ENCODE data around the gene C11orf91. TPM values are rescaled to one million over a fixed set of nuclear protein-coding genes. Genes with fewer than 3 reads are reported as not detected.

The C11orf91 gene
- total RNA-seq, 2 experiments from 2014 or later, result not detected

DNA sequence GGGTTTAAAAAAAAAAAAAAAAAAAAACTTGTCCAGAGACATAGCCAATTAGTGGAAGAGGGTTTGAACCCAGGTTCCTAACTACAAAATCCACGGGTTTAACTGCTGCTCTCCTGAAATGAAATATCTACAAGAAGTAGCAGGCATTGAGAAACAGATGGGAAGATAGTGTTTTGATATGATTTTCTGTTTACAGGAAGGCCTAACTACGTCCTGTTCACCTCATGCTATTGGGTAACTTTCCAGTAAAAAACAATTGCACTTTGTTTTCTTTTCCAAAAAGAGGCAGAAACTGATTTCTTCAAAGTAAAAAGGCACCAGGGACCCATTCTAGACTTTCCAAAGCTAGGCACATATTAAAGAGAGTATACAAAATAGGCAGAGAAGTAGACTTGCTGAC lies 5.9 kb upstream of the C11orf91 start:
- Histone ChIP-seq H3K79me2 (ENCODE audit: insufficient read depth, low read depth, low read length) (no peaks in the 10 kb centered on the region), H3K4me1 (ENCODE audit: insufficient read depth, low read length, poor library complexity, severe bottlenecking) (peaks cover under 1% of the 10 kb centered on the region), H3K27ac (ENCODE audit: low read depth, low read length, poor library complexity, severe bottlenecking) (no peak overlapping the region), H4K20me1 (ENCODE audit: insufficient read depth, low read length) (no peaks in the 10 kb centered on the region), H3K4me2 (ENCODE audit: low read length) (no peak overlapping the region), H3K9me3 (ENCODE audit: low read length) (no peaks in the 10 kb centered on the region), H3K4me3 (ENCODE audit: low read depth, low read length, poor library complexity, severe bottlenecking) (no peak overlapping the region), H3K9me2 (ENCODE audit: insufficient read depth, low read length) (no peaks in the 10 kb centered on the region), H3K36me3 (ENCODE audit: insufficient read depth, low read length) (peaks cover 11% of the 10 kb centered on the region), H2AFZ (ENCODE audit: low read length) (no peak overlapping the region)
- no peak for DNase-seq (ENCODE audit: low spot score)
- POLR2A ChIA-PET, result interaction anchor here (0.5 to 0.8 kb wide), 2 partner anchors 231 to 360 kb away, joined by 3 to 5 read pairs; no protein-coding TSS in a partner anchor
- intact Hi-C loops (cut with micrococcal nuclease; ENCODE audit: unreplicated experiment), result no loop called here
- CTCF ChIA-PET (ENCODE audit: unreplicated experiment), result no interaction called here
- no peak for TF ChIP-seq EZH2phosphoT487 (IDR thresholded peaks at IDR 0.05; ENCODE audit: borderline replicate concordance, low read depth, low read length)
- TF ChIP-seq, protein P1, sequence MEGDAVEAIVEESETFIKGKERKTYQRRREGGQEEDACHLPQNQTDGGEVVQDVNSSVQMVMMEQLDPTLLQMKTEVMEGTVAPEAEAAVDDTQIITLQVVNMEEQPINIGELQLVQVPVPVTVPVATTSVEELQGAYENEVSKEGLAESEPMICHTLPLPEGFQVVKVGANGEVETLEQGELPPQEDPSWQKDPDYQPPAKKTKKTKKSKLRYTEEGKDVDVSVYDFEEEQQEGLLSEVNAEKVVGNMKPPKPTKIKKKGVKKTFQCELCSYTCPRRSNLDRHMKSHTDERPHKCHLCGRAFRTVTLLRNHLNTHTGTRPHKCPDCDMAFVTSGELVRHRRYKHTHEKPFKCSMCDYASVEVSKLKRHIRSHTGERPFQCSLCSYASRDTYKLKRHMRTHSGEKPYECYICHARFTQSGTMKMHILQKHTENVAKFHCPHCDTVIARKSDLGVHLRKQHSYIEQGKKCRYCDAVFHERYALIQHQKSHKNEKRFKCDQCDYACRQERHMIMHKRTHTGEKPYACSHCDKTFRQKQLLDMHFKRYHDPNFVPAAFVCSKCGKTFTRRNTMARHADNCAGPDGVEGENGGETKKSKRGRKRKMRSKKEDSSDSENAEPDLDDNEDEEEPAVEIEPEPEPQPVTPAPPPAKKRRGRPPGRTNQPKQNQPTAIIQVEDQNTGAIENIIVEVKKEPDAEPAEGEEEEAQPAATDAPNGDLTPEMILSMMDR (conservative IDR thresholded peaks at IDR 0.05; ENCODE audit: low read length), result no peak
- BruUV-seq (replicated peaks), result no TSS peak

DNA sequence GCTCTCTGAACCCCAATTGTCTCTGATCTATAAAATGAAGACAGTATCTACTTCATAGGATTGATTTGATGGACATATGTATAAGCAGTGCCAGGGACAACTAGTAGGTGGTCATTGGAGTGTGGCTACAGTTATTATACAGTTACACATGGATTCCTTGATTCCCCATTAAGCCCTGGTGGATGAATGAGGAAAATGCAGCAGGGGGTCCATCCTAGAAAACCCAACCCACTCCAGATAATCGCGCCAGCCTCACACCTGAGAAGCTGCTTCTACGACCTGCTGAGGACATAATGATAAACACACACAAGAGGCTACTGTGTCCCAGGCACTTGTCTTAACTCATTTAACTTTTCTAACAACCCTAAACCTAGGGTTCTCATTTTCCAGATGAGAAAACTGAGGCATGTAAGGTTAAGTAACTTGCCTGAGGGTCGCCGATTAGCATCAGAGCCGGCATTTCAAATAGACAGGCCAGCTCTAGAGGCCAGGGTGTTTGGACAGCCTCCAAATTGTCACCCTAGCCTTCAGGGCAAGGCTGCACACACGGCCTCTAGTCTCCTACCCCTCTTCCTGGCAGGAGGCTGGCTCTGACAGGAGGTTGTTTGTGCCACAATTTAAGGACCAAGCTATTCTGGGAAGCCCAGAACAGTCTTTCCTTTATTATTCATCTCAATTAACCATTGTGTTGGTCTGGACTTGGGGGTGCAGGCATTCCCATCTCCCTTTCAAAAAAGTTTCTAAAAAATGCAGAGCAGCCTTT lies 3.8 kb upstream of the C11orf91 start:
- Histone ChIP-seq H3K4me3 (ENCODE audit: low read depth, low read length, poor library complexity, severe bottlenecking) (no peak overlapping the region), H3K79me2 (ENCODE audit: insufficient read depth, low read depth, low read length) (no peaks in the 10 kb centered on the region), H3K36me3 (ENCODE audit: insufficient read depth, low read length) (peaks cover 8% of the 10 kb centered on the region), H3K27ac (ENCODE audit: low read depth, low read length, poor library complexity, severe bottlenecking) (no peak overlapping the region), H3K4me1 (ENCODE audit: insufficient read depth, low read length, poor library complexity, severe bottlenecking) (peaks cover 7% of the 10 kb centered on the region), H3K9me2 (ENCODE audit: insufficient read depth, low read length) (no peaks in the 10 kb centered on the region), H4K20me1 (ENCODE audit: insufficient read depth, low read length) (no peaks in the 10 kb centered on the region), H3K9me3 (ENCODE audit: low read length) (no peaks in the 10 kb centered on the region), H3K4me2 (ENCODE audit: low read length) (no peak overlapping the region), H2AFZ (ENCODE audit: low read length) (no peak overlapping the region)
- no peak for TF ChIP-seq EZH2phosphoT487 (IDR thresholded peaks at IDR 0.05; ENCODE audit: borderline replicate concordance, low read depth, low read length)
- TF ChIP-seq, protein P1 (conservative IDR thresholded peaks at IDR 0.05; ENCODE audit: low read length), result no peak
- intact Hi-C loops (cut with micrococcal nuclease; ENCODE audit: unreplicated experiment), result no loop called here
- no peak for DNase-seq (ENCODE audit: low spot score)
- CTCF ChIA-PET (ENCODE audit: unreplicated experiment), result interaction anchor here (0.5 kb wide), 1 partner anchor 475 kb away, joined by 3 read pairs; no protein-coding TSS in a partner anchor
- no TSS peak for BruUV-seq (replicated peaks)
- POLR2A ChIA-PET, result interaction anchor here (1.6 kb wide), 1 partner anchor 38 kb away, joined by 4 read pairs; no protein-coding TSS in a partner anchor

DNA sequence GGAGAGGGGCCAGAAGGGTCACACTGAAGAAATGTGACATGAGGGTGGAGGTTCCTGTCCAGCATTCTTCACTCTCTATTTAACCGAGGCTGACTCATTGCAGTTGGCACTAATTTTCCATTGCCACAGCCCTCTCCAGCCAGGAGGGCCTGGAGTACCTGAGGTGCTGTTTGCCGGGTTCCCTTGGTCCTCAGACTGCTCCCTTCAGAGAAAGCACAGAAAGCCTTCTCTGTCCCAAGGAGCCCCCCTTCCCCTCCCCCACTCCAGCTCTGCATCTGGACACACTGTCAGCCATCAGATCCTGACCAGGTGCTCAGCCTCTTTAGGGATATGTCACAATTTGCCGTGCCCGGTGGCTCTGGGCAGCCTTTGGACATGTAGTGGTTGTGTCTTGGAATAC lies 3.2 kb upstream of the C11orf91 start:
- Histone ChIP-seq H3K36me3 (ENCODE audit: insufficient read depth, low read length) (peaks cover 2% of the 10 kb centered on the region; the same call in 1 of the 2 replicates), H3K9me2 (ENCODE audit: insufficient read depth, low read length) (no peaks in the 10 kb centered on the region), H4K20me1 (ENCODE audit: insufficient read depth, low read length) (no peaks in the 10 kb centered on the region), H3K27ac (ENCODE audit: low read depth, low read length, poor library complexity, severe bottlenecking) (no peak overlapping the region), H3K79me2 (ENCODE audit: insufficient read depth, low read depth, low read length) (no peaks in the 10 kb centered on the region), H3K4me2 (ENCODE audit: low read length) (no peak overlapping the region), H3K4me1 (ENCODE audit: insufficient read depth, low read length, poor library complexity, severe bottlenecking) (peaks cover 7% of the 10 kb centered on the region), H2AFZ (ENCODE audit: low read length) (no peak overlapping the region), H3K4me3 (ENCODE audit: low read depth, low read length, poor library complexity, severe bottlenecking) (no peak overlapping the region), H3K9me3 (ENCODE audit: low read length) (no peaks in the 10 kb centered on the region)
- intact Hi-C loops (cut with micrococcal nuclease; ENCODE audit: unreplicated experiment), result no loop called here
- no TSS peak for BruUV-seq (replicated peaks)
- ChIA-PET CTCF (ENCODE audit: unreplicated experiment) (no interaction called here), POLR2A (interaction anchor here (1.6 kb wide), 1 partner anchor 39 kb away, joined by 4 read pairs; no protein-coding TSS in a partner anchor)
- TF ChIP-seq, protein P1 (conservative IDR thresholded peaks at IDR 0.05; ENCODE audit: low read length), result no peak
- no peak for TF ChIP-seq EZH2phosphoT487 (IDR thresholded peaks at IDR 0.05; ENCODE audit: borderline replicate concordance, low read depth, low read length)
- DNase-seq (ENCODE audit: low spot score), result no peak
